Endothelial cell of umbilical vein (primary cell): ENCODE data around the gene IFI27L2. TPM values are rescaled to one million over a fixed set of nuclear protein-coding genes. Genes with fewer than 3 reads are reported as not detected.

ENCODE experiments used
- BruUV-seq: library from RNA; stranded (reverse); fragments of 400-500 nt; replicated peaks from 2 replicates; lab custom pipeline; 2021; lab: Mats Ljungman, UMichigan
- CTCF ChIA-PET: fragments of 300-600, 350-600 bp; sonication (Branson Sonifier 250); formaldehyde crosslinking; loops from one replicate; lab custom pipeline; 2021; ENCODE audit warnings: antibody characterized with exemption, inconsistent platforms; lab: Charles Lee
- POLR2A ChIA-PET: fragments of 300-600, 350-600 bp; sonication (Branson Sonifier 250); formaldehyde crosslinking; loops from one replicate; lab custom pipeline; 2021; ENCODE audit warnings: antibody characterized with exemption, inconsistent platforms; lab: Charles Lee
- DNase-seq: peaks from one replicate; pipeline ENCODE4 v3.0.0-alpha.2; 2011; ENCODE audit warnings: low read depth, low spot score
- FAIRE-seq: peaks from 2 replicates; lab custom pipeline; 2011; peaks lifted over from hg19 to GRCh38; lab: Jason Lieb, UNC
- H2AFZ ChIP-seq: 2 replicates; pipeline ENCODE4 v1.6.0; 2012; ENCODE audit warnings: low read depth, low read length, control low read depth, inconsistent platforms
- H3K27ac ChIP-seq: 2 replicates; pipeline ENCODE4 v1.5.1; 2011; ENCODE audit warnings: low read depth, mild to moderate bottlenecking, control low read depth, low read length, moderate library complexity; ENCODE audit not compliant: insufficient read depth
- H3K27me3 ChIP-seq, 2 experiments: 2 replicates each; pipeline versions ENCODE4 v1.6.0 to v1.6.1; 2011; ENCODE audit warnings: low read length in 2 of 2, mixed read lengths in 1 of 2; ENCODE audit not compliant: control insufficient read depth in 2 of 2, insufficient read depth in 2 of 2
- H3K36me3 ChIP-seq, 2 experiments: 2 replicates in 1 of 2; 3 replicates in 1 of 2; pipeline ENCODE4 v1.5.1; 2011; ENCODE audit warnings: low read length in 2 of 2, mild to moderate bottlenecking in 1 of 2, moderate library complexity in 1 of 2; ENCODE audit not compliant: control insufficient read depth in 2 of 2, insufficient read depth in 2 of 2; ENCODE audit errors: extremely low read depth in 1 of 2
- H3K4me1 ChIP-seq: 3 replicates; pipeline ENCODE4 v1.5.1; 2011; ENCODE audit warnings: mild to moderate bottlenecking, low read length; ENCODE audit not compliant: control insufficient read depth, insufficient read depth; ENCODE audit errors: extremely low read depth
- H3K4me2 ChIP-seq: 2 replicates; pipeline ENCODE4 v1.6.1; 2011; ENCODE audit warnings: low read length, control low read depth, mixed read lengths; ENCODE audit not compliant: insufficient read depth
- H3K4me3 ChIP-seq, 3 experiments: fragments of 200-600 bp in 1 of 3; sonication (generic), shearing (Covaris generic) in 1 of 3; replicated peaks in 1 of 3; 2 replicates each; pipeline ENCODE4 v1.5.1; 2011 to 2016; ENCODE audit warnings: control low read depth in 3 of 3, low read length in 3 of 3, mild to moderate bottlenecking in 2 of 3, inconsistent platforms in 1 of 3, low read depth in 1 of 3, moderate library complexity in 1 of 3; ENCODE audit not compliant: insufficient read depth in 1 of 3
- H3K79me2 ChIP-seq: 2 replicates; pipeline ENCODE4 v1.6.0; 2012; ENCODE audit warnings: low read length, inconsistent platforms; ENCODE audit not compliant: control insufficient read depth, insufficient read depth
- H3K9ac ChIP-seq: replicated peaks from 2 replicates; pipeline ENCODE3; 2011; ENCODE audit warnings: low read length, control low read depth; ENCODE audit not compliant: insufficient read depth; ENCODE audit errors: extremely low read depth
- H3K9me1 ChIP-seq: replicated peaks from 3 replicates; pipeline ENCODE4 v1.6.0; 2011; ENCODE audit warnings: mild to moderate bottlenecking, low read length; ENCODE audit not compliant: control insufficient read depth, insufficient read depth; ENCODE audit errors: extremely low read depth
- H3K9me3 ChIP-seq: replicated peaks from 2 replicates; pipeline ENCODE4 v1.5.1; 2012; ENCODE audit warnings: low read length, inconsistent platforms; ENCODE audit not compliant: control insufficient read depth, insufficient read depth
- H4K20me1 ChIP-seq: replicated peaks from 2 replicates; pipeline ENCODE3; 2011; ENCODE audit warnings: mild to moderate bottlenecking, low read length; ENCODE audit not compliant: control insufficient read depth, insufficient read depth; ENCODE audit errors: extremely low read depth
- CTCF ChIP-seq, 2 donors: IDR thresholded peaks; 1 replicate in 1 of 2; 2 replicates in 1 of 2; pipeline ENCODE4 v1.5.1; 2011; ENCODE audit warnings: low read length in 2 of 2, mild to moderate bottlenecking in 2 of 2, moderate library complexity in 2 of 2, control low read depth in 1 of 2, inconsistent platforms in 1 of 2, low read depth in 1 of 2; ENCODE audit not compliant: insufficient read depth in 1 of 2; ENCODE audit errors: extremely low read depth in 1 of 2
- EZH2 ChIP-seq: IDR thresholded peaks from 2 replicates; pipeline ENCODE4 v1.6.1; 2012; ENCODE audit warnings: borderline replicate concordance, low read depth, mild to moderate bottlenecking, moderate library complexity, low read length, inconsistent platforms; ENCODE audit not compliant: severe bottlenecking
- FOS ChIP-seq: IDR thresholded peaks from 2 replicates; pipeline ENCODE4 v1.6.1; 2011; ENCODE audit warnings: mild to moderate bottlenecking, low read length, moderate library complexity, borderline replicate concordance; ENCODE audit not compliant: insufficient read depth
- GATA2 ChIP-seq: IDR thresholded peaks from 2 replicates; pipeline ENCODE4 v1.7.0; 2011; ENCODE audit warnings: low read depth, mild to moderate bottlenecking, moderate library complexity, mixed read lengths, low read length; ENCODE audit not compliant: insufficient read length, insufficient read depth
- JUN ChIP-seq: IDR thresholded peaks from 2 replicates; pipeline ENCODE4 v1.6.1; 2011; ENCODE audit warnings: borderline replicate concordance, low read depth; ENCODE audit not compliant: insufficient read length, insufficient read depth
- MYC ChIP-seq: IDR thresholded peaks from one replicate; pipeline ENCODE4 v1.6.1; 2011; ENCODE audit warnings: mild to moderate bottlenecking, low read depth, low read length
- POLR2A ChIP-seq: IDR thresholded peaks from 2 replicates; pipeline ENCODE4 v1.6.1; 2012; ENCODE audit warnings: low read depth, mild to moderate bottlenecking, control low read depth, low read length
- POLR2AphosphoS5 ChIP-seq: IDR thresholded peaks from 2 replicates; pipeline ENCODE4 v1.6.1; 2012; ENCODE audit warnings: low read depth, mild to moderate bottlenecking, control low read depth, low read length, moderate library complexity; ENCODE audit not compliant: insufficient read depth
- dilution Hi-C: fragments of 300-500 bp; cut with MboI; formaldehyde crosslinking; loops from one replicate; pipeline ENCODE4 v1.15.0; 2019; ENCODE audit warnings: low sequenced_read_pairs; ENCODE audit not compliant: extremely low pct_ligation_motif_present
- intact Hi-C: fragments of 100-400 bp; cut with micrococcal nuclease; formaldehyde crosslinking; loops from one replicate; pipeline ENCODE4 v1.10.0; 2022
- polyA plus RNA-seq, 4 experiments: library from polyadenylated mRNA; depleted of rRNA in 3 of 4; stranded (reverse) in 3 of 4; unstranded in 1 of 4; fragments of >200 nt; gene quantifications; 2 replicates each; pipeline versions ENCODE4 v1.2.1 to v1.2.3, GENCODE V29; 2011 to 2012; ENCODE audit warnings: missing spikeins in 1 of 4
- total RNA-seq: library from RNA; stranded (reverse); gene quantifications from 2 replicates; pipeline ENCODE4 v1.2.3, GENCODE V29; 2021
- TF ChIP-seq, protein P1 (sequence below): IDR thresholded peaks from 2 replicates; pipeline ENCODE4 v1.6.1; 2011; ENCODE audit not compliant: insufficient read depth, insufficient read length

IFI27L2 gene
- total and polyA plus RNA-seq, 2 donors (not counting 3 experiments of a cell fraction or from before 2014, with no cell fraction given), result 28.7 to 82.9 TPM

DNA sequence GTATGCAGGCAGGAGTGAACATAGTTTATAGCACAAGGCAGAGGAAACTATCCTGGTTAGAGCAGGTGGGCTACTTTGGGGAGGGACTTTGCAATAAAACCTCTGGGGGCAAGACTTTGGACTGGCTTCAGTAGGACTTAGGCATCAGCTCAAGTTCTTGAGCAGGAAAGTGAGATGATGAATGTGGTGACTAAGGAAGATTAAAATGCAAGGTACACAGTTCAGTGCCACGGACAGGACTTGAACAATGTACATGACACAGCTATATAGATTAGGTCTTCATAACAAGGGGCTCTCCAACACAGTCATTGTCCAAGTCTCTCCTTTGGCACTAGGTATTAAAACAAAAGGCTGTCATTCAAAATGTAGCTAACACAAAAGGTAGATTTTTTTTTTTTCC lies 23.3 kb upstream of the IFI27L2 start:
- Histone ChIP-seq H3K4me3 (no peak overlapping the region), H3K27me3 (no peaks in the 10 kb centered on the region), H3K9me1 (no peaks in the 10 kb centered on the region), H3K9me3 (no peaks in the 10 kb centered on the region), H3K79me2 (no peaks in the 10 kb centered on the region), H4K20me1 (no peaks in the 10 kb centered on the region), H3K4me2 (no peak overlapping the region), H3K4me1 (no peaks in the 10 kb centered on the region), H2AFZ (no peak overlapping the region), H3K27ac (no peak overlapping the region), H3K9ac (no peak overlapping the region), H3K36me3 (no peaks in the 10 kb centered on the region)
- ChIA-PET CTCF (interaction anchor here (1.1 kb wide), 2 partner anchors 16 to 21 kb away, joined by 3 to 5 read pairs; partner anchors contain the start of gene PPP4R4), POLR2A (no interaction called here)
- no TSS peak for BruUV-seq
- DNase-seq (no peak), FAIRE-seq (no peak)
- dilution Hi-C loops (no loop called here), intact Hi-C loops (no loop called here)
- no peak for TF ChIP-seq CTCF (IDR thresholded peaks at IDR 0.05; ENCODE audit: extremely low read depth in 1 of 2, insufficient read depth in 1 of 2, low read depth in 1 of 2, low read length in 2 of 2)
- no peak for TF ChIP-seq FOS
- no peak for TF ChIP-seq JUN
- TF ChIP-seq, protein P1, sequence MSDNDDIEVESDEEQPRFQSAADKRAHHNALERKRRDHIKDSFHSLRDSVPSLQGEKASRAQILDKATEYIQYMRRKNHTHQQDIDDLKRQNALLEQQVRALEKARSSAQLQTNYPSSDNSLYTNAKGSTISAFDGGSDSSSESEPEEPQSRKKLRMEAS, result no peak
- no peak for TF ChIP-seq POLR2A
- no peak for TF ChIP-seq MYC
- TF ChIP-seq POLR2AphosphoS5, result no peak
- TF ChIP-seq GATA2, result no peak
- no peak for TF ChIP-seq EZH2
